WERI-Rb-1 (cell line): ENCODE measurements around the gene RING1.

ENCODE experiments used
- DNase-seq: peaks from one replicate; pipeline ENCODE4 v3.0.0-alpha.2; 2020
- H3K27ac ChIP-seq: fragments of 250-450 bp; sonication (Bioruptor Pico); 2 replicates; pipeline ENCODE4 v1.5.1; 2020; ENCODE audit warnings: mild to moderate bottlenecking, moderate library complexity
- H3K27me3 ChIP-seq: fragments of 250-450 bp; sonication (Bioruptor Pico); 2 replicates; pipeline ENCODE4 v1.5.1; 2021; ENCODE audit warnings: mild to moderate bottlenecking, low read depth, moderate library complexity; ENCODE audit not compliant: insufficient read depth, severe bottlenecking
- H3K36me3 ChIP-seq: fragments of 250-450 bp; sonication (Bioruptor Pico); 2 replicates; pipeline ENCODE4 v1.5.1; 2020; ENCODE audit warnings: mild to moderate bottlenecking, moderate library complexity
- H3K4me3 ChIP-seq: 2 replicates; pipeline ENCODE4 v1.5.1; 2011; ENCODE audit warnings: low read depth, mild to moderate bottlenecking, control low read depth, low read length
- H3K9me3 ChIP-seq: fragments of 250-450 bp; sonication (Bioruptor Pico); 2 replicates; pipeline ENCODE4 v1.5.1; 2021; ENCODE audit warnings: mild to moderate bottlenecking, moderate library complexity; ENCODE audit not compliant: severe bottlenecking
- TF ChIP-seq, protein P1 (sequence below): IDR thresholded peaks from 2 replicates; pipeline ENCODE4 v1.5.1; 2011; ENCODE audit warnings: low read depth, mild to moderate bottlenecking, control low read depth, inconsistent platforms, low read length

Gene RING1

DNA sequence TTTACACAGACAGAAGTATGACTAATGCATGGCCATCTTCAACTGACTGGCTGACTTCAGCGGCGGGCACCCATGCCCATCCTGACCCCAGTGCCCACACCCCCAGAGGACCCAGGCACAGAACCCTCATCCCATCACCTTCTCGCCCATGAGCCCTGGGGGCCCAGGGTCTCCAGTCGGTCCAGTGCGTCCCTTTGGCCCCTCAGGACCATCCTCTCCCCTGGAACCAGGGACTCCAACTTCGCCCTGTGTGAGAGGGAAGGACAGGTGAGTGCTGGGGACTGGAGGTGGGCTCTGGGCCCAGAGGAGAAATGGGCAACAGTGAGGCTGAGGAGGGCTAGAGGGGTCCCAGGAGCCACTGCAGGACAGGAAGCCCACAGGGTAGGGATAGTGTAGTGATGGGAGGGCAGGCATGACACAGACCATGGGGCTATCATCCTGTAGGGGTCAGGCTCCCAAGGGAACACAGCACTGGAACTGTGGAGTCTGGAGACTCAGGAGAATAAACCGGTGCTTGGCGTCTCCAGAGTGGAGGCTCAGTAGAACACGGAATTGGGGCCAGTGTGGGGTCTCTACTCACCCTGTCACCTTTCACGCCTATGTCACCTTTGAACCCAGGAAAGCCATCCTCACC is 32.7 kb upstream of the RING1 start:
- no peaks in the 10 kb centered on the region for H3K27me3 ChIP-seq
- no peak overlapping the region for H3K27ac ChIP-seq
- no peak for DNase-seq
- no peaks in the 10 kb centered on the region; the same call in 1 of the 2 replicates for H3K36me3 ChIP-seq
- TF ChIP-seq, protein P1, sequence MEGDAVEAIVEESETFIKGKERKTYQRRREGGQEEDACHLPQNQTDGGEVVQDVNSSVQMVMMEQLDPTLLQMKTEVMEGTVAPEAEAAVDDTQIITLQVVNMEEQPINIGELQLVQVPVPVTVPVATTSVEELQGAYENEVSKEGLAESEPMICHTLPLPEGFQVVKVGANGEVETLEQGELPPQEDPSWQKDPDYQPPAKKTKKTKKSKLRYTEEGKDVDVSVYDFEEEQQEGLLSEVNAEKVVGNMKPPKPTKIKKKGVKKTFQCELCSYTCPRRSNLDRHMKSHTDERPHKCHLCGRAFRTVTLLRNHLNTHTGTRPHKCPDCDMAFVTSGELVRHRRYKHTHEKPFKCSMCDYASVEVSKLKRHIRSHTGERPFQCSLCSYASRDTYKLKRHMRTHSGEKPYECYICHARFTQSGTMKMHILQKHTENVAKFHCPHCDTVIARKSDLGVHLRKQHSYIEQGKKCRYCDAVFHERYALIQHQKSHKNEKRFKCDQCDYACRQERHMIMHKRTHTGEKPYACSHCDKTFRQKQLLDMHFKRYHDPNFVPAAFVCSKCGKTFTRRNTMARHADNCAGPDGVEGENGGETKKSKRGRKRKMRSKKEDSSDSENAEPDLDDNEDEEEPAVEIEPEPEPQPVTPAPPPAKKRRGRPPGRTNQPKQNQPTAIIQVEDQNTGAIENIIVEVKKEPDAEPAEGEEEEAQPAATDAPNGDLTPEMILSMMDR: peak; percentile 44; the same call in 1 of the 2 replicates
- no peaks in the 10 kb centered on the region for H3K9me3 ChIP-seq
- no peak overlapping the region for H3K4me3 ChIP-seq

DNA sequence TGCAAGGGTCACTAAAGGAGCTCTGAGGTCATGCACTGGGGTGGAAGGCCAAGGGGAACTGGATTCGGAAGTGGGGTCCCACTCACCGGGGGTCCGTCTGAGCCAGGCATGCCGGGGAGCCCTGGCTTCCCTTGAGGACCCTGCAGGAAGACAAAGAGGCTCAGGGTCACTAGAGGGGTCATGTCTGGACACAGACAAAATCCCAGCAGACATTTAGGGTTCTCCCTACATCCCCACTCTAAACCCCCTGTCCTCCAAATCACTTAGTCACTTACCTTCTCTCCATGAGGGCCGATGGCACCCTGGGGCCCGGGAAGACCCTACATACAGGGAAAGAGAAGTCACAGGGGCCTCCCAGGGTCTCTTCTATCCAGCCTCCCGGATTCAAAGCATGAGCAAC is 31.4 kb upstream of the RING1 start:
- H3K4me3 ChIP-seq: no peak overlapping the region
- DNase-seq: no peak
- no peaks in the 10 kb centered on the region for H3K27me3 ChIP-seq
- H3K36me3 ChIP-seq: no peaks in the 10 kb centered on the region; the same call in 1 of the 2 replicates
- H3K9me3 ChIP-seq: no peaks in the 10 kb centered on the region
- TF ChIP-seq, protein P1: no peak
- H3K27ac ChIP-seq: no peak overlapping the region

GRCh38 chr6:33177552-33178446 is 30.5 kb upstream of the RING1 start:
- Histone ChIP-seq H3K27ac (no peak overlapping the region), H3K36me3 (no peaks in the 10 kb centered on the region; the same call in 1 of the 2 replicates), H3K27me3 (no peaks in the 10 kb centered on the region), H3K9me3 (no peaks in the 10 kb centered on the region), H3K4me3 (no peak overlapping the region)
- TF ChIP-seq, protein P1: no peak
- DNase-seq: no peak

GRCh38 chr6:33178755-33179475 is 29.4 kb upstream of the RING1 start:
- H3K36me3 ChIP-seq: no peaks in the 10 kb centered on the region; the same call in 1 of the 2 replicates
- TF ChIP-seq, protein P1: no peak
- peaks cover 1% of the 10 kb centered on the region for H3K9me3 ChIP-seq
- H3K27ac ChIP-seq: no peak overlapping the region
- H3K4me3 ChIP-seq: no peak overlapping the region
- no peak for DNase-seq
- no peaks in the 10 kb centered on the region for H3K27me3 ChIP-seq

GRCh38 chr6:33181141-33181540 is 27.2 kb upstream of the RING1 start:
- no peaks in the 10 kb centered on the region for H3K27me3 ChIP-seq
- peaks cover 4% of the 10 kb centered on the region for H3K9me3 ChIP-seq
- H3K36me3 ChIP-seq: no peaks in the 10 kb centered on the region; the same call in 1 of the 2 replicates
- TF ChIP-seq, protein P1: no peak
- H3K4me3 ChIP-seq: no peak overlapping the region
- no peak for DNase-seq
- H3K27ac ChIP-seq: no peak overlapping the region
